Lung (tissue), 12 donors: Measurements from ENCODE around the gene BRD4. TPM values are rescaled to one million over a fixed set of nuclear protein-coding genes. Genes with fewer than 3 reads are reported as not detected.
A peak's percentile ranks its signal among the peaks of the same experiment; 100 is the strongest.

ENCODE experiments used
- ATAC-seq: fragments of 200-7000 bp; cut with Tn5 transposase; one replicate; pipeline ENCODE4 v1.9.1; 2020; ENCODE audit warnings: moderate number of reproducible peaks; ENCODE audit not compliant: insufficient read depth, low FRiP score
- DNase-seq, 3 donors: peaks; one replicate each; pipeline ENCODE4 v3.0.0-alpha.2; 2013 to 2017
- H3K27ac ChIP-seq, 2 donors: one replicate each; pipeline ENCODE4 v1.5.1; 2013; ENCODE audit warnings: mild to moderate bottlenecking in 2 of 2, moderate library complexity in 2 of 2, control low read depth in 1 of 2, inconsistent platforms in 1 of 2, low read depth in 1 of 2, low read length in 1 of 2
- H3K27me3 ChIP-seq, 3 donors: one replicate each; pipeline ENCODE4 v1.5.1; 2013; ENCODE audit warnings: low read length in 2 of 3; ENCODE audit not compliant: control insufficient read depth in 3 of 3, insufficient read depth in 3 of 3
- H3K36me3 ChIP-seq, 4 donors: one replicate each; pipeline ENCODE4 v1.5.1; 2013; ENCODE audit warnings: low read length in 4 of 4, mild to moderate bottlenecking in 1 of 4, moderate library complexity in 1 of 4; ENCODE audit not compliant: control insufficient read depth in 4 of 4, insufficient read depth in 4 of 4
- H3K4me1 ChIP-seq, 5 donors: one replicate each; pipeline ENCODE4 v1.5.1; 2013; ENCODE audit warnings: low read length in 5 of 5, mild to moderate bottlenecking in 2 of 5, moderate library complexity in 1 of 5; ENCODE audit not compliant: control insufficient read depth in 5 of 5, insufficient read depth in 5 of 5
- H3K4me3 ChIP-seq: one replicate; pipeline ENCODE4 v1.5.1; 2013; ENCODE audit warnings: mild to moderate bottlenecking, control low read depth, moderate library complexity
- H3K9ac ChIP-seq, 2 donors: one replicate each; pipeline ENCODE4 v1.5.1; 2013; ENCODE audit warnings: low read length in 2 of 2, control low read depth in 1 of 2; ENCODE audit not compliant: insufficient read depth in 1 of 2
- H3K9me3 ChIP-seq, 4 donors: one replicate each; pipeline ENCODE4 v1.5.1; 2013; ENCODE audit warnings: low read length in 3 of 4, mild to moderate bottlenecking in 1 of 4, moderate library complexity in 1 of 4; ENCODE audit not compliant: control insufficient read depth in 4 of 4, insufficient read depth in 3 of 4
- WGBS, 2 donors: extraction: QIAGEN DNeasy Blood & Tissue Kit; methylation state at CpG; one replicate each; pipeline ENCODE4 v1.1.7; 2013; 5-methylcytosine and 5-hydroxymethylcytosine counted together
- polyA plus RNA-seq, 2 donors: library from polyadenylated mRNA; stranded (reverse); fragments of 200-250 nt; gene quantifications; one replicate each; pipeline ENCODE4 v1.2.1, GENCODE V29; 2013
- total RNA-seq, 2 donors: library from RNA; depleted of rRNA in 1 of 2; stranded (reverse); fragments of >200 nt in 1 of 2; gene quantifications; one replicate each; pipeline ENCODE4 v1.2.1, GENCODE V29; 2014 to 2021
- TF ChIP-seq, protein P1 (sequence below): IDR thresholded peaks from 2 replicates; pipeline ENCODE4 v1.5.1; 2012; ENCODE audit warnings: mild to moderate bottlenecking; ENCODE audit errors: control extremely low read depth, extremely low read depth
- donor health status: control.
- donor health status: control.
- donor health status: Bipolar disorder and iron deficiency.
- donor health status: healthy.
- donor health status: DM: yes; HTN: yes; CAD: no.

The BRD4 gene
- total and polyA plus RNA-seq, 4 donors: 23.2 to 89.0 (median 37.7) TPM

DNA sequence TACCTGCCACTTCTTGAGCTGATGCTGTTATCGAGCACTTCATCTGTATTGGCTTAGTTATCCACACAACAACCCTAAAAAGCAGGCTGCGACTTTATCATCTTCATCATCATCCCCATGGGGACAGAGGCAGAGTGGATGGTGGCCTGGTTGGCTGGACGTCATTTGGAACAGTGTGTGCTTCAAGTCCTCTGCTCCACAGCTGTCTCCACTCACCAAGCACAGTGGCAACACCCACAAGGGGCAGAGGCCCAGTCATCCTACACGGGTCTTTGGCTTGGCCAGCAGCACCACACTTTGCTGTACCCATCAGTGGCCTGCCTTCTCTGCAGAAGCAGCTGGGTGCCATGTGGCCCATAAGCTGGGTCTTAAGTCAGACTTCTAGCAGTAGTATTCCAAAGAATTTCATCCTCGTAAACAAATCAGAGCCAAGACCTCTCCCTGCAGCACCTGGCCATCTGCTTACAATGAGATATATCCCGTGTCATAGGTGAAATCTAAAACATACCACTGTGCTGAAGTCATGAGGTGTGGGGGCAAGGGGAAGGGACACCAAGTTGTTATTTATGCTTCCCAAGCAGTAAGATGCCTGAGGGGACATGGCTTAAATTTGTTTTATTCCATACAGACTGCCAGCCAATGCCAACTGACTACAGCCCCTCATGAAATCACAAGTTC is 52.2 kb downstream of the BRD4 start:
- Histone ChIP-seq H3K36me3 (peaks cover 0 to 2% (median under 1%) of the 10 kb centered on the region in 4 donors), H3K27me3 (no peaks in the 10 kb centered on the region), H3K4me3 (no peak overlapping the region), H3K9me3 (no peaks in the 10 kb centered on the region), H3K9ac (peak overlapping the region in 1 of 2 donors; percentile 26), H3K27ac (peak overlapping the region; percentile 29 to 61), H3K4me1 (peaks cover 42 to 75% (median 57%) of the 10 kb centered on the region in 5 donors)
- TF ChIP-seq, protein P1, sequence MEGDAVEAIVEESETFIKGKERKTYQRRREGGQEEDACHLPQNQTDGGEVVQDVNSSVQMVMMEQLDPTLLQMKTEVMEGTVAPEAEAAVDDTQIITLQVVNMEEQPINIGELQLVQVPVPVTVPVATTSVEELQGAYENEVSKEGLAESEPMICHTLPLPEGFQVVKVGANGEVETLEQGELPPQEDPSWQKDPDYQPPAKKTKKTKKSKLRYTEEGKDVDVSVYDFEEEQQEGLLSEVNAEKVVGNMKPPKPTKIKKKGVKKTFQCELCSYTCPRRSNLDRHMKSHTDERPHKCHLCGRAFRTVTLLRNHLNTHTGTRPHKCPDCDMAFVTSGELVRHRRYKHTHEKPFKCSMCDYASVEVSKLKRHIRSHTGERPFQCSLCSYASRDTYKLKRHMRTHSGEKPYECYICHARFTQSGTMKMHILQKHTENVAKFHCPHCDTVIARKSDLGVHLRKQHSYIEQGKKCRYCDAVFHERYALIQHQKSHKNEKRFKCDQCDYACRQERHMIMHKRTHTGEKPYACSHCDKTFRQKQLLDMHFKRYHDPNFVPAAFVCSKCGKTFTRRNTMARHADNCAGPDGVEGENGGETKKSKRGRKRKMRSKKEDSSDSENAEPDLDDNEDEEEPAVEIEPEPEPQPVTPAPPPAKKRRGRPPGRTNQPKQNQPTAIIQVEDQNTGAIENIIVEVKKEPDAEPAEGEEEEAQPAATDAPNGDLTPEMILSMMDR: no peak
- WGBS, 2 donors: 60 to 73% methylated on average over 6 of the region's 6 CpGs
- DNase-seq: peak; percentile 61 to 66 (median 64)
- no peak for ATAC-seq

DNA sequence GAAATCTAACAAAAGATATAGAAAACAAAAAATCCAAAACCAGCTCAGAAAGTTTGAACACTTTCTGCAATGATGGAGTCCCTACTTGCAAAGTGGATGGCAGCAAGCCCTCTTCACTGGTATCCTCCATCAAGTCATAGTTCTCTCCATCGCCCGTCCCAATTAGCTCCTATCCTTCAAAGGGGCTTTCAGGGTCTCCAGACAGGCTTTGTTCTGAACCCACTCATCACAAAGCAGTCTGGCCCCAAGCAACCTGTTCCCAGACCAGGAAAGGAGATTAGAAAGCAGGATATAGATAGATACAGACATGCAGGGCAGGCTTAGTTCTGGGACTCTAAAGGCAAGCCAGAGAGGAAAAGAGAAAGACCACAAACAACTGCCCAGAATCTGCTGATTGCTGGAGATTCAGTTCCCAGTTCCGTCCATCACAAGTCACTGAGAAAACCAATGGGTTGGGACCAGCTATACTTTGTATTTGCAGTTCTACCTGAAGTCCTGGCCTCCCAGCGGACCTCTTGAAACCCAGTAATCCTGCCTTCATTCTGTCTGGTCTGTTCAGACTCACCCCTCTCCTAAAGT is 52.9 kb downstream of the BRD4 start:
- WGBS, 2 donors: 69 to 80% methylated on average over 4 of the region's 4 CpGs
- H3K4me1 ChIP-seq: peaks cover 35 to 67% (median 56%) of the 10 kb centered on the region in 5 donors
- H3K4me3 ChIP-seq: no peak overlapping the region
- peak overlapping the region; percentile 29 to 61 for H3K27ac ChIP-seq
- no peak for ATAC-seq
- no peaks in the 10 kb centered on the region for H3K9me3 ChIP-seq
- no peaks in the 10 kb centered on the region for H3K27me3 ChIP-seq
- TF ChIP-seq, protein P1: no peak
- DNase-seq: no peak
- H3K36me3 ChIP-seq: peaks cover 0 to 2% (median under 1%) of the 10 kb centered on the region in 4 donors
- no peak overlapping the region for H3K9ac ChIP-seq

DNA sequence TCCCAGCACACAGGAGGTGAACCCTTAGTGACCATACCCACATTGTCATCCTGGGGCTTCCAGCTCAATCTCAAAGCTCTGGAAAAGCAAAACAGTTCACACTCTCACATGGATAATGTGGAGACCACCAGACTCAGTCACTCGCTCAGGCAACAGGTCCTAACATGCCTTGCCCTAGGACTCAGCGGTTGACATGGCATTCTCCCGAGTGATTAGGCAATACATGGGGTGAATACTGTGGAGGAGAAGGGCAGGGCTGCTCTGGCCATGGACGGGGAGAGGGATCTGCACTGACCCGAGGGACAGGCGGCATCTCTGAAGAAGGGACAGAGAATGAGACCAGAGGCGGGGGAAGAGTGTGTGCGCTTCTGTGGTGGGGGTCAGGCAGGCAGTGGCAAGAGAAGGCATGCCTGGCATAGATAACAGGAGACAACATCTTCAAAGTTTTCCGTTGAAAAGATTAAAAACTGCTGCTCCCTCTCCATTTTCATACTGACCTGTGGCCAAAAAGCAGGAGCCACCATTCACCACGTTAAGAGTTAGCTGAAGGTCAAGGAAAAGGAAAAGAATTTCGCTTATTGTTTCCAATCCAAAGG is 55.6 kb downstream of the BRD4 start:
- peaks cover 17 to 59% (median 41%) of the 10 kb centered on the region in 5 donors for H3K4me1 ChIP-seq
- no peak overlapping the region for H3K9ac ChIP-seq
- no peak overlapping the region for H3K4me3 ChIP-seq
- TF ChIP-seq, protein P1: no peak
- DNase-seq (no peak), ATAC-seq (no peak)
- H3K27me3 ChIP-seq: no peaks in the 10 kb centered on the region
- WGBS, 2 donors: 72 to 80% methylated on average over 11 of the region's 11 CpGs
- H3K9me3 ChIP-seq: no peaks in the 10 kb centered on the region
- peaks cover 3 to 15% (median 6%) of the 10 kb centered on the region in 4 donors for H3K36me3 ChIP-seq
- no peak overlapping the region for H3K27ac ChIP-seq
